Activated CD4-positive, alpha-beta T cell treated with anti-CD3 and anti-CD28 coated beads for 24 hours (primary cell): ENCODE results near the gene BRCA1.
"Not testable (repeated sequence)": the region's sequence is repeated elsewhere in the genome, so short reads cannot be mapped to it uniquely, and the experiment has no call there.

ENCODE experiments used
- DNase-seq, 2 donors: peaks; one replicate each; pipeline ENCODE4 v3.0.0-alpha.2; 2020; ENCODE audit warnings: low read depth in 2 of 2

BRCA1 gene

DNA sequence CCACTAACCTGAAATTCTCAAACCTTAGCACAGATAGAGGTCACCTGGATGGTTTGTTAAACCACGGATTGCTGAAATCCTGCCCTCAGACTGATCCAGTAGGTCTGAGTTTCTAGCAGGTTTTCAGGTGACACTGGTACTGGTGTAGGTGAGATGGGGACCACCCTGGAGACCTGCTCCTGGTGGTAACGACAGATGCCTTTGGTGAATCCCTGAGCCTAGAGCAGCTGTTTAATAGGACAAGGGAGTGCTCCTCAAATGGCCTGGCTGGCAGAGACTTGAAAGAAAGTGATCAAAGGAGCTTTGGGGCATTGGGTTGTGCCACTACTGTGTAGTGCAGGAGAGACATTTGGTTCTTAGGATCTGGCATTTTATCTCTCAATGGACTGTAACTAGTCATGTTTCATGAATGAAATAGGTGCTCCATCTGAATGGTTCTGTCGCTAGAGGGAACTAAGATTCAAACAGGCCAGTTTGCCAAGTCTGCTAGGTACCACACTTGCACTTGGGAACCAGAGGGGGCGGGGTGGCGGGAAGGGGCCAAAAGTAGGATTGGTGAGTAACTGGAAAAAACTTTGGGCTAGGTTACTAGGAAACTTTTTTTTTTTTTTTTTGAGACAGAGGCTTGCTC, 121.5 kb downstream of the BRCA1 start:
- DNase-seq: no peak

DNA sequence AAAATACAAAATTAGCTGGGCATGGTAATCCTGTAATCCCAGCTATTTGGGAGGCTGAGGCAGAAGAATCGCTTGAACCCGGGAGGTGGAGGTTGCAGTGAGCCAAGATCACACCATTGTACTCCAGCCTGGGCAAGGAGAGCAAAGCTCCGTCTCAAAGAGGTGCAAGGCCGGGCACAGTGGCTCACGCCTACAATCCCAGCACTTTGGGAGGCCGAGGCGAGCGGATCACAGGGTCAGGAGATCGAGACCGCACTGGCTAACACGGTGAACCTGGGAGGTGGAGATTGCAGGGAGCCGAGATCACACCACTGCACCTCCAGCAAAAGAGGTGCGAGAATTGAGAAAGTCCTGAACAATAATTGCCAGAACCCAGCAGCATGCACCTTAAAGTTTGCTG, 124.3 kb downstream of the BRCA1 start:
- not testable (repeated sequence) for DNase-seq

- no peak for DNase-seq
Measured at GRCh38 chr17:42999003-42999525, 126.1 kb downstream of the BRCA1 start.

GRCh38 chr17:42997984-42998938, 126.9 kb downstream of the BRCA1 start, which contains the start of gene RPL27:
TSS of gene RPL27 (plus strand) at chr17:42998419. CDS start at chr17:42998751, 332 bp downstream.
- DNase-seq: peak; percentile 90 to 91

- no peak for DNase-seq
Measured at GRCh38 chr17:42997390-42997983, 127.7 kb downstream of the BRCA1 start.
